IMR-90 (cell line): ENCODE results near the gene CMIP. TPM values are rescaled to one million over a fixed set of nuclear protein-coding genes. Genes with fewer than 3 reads are reported as not detected.

Source experiments
- ATAC-seq: fragments of 200-7000 bp; cut with Tn5 transposase; 2 replicates; pipeline ENCODE4 v1.9.1; 2020; ENCODE audit warnings: low read depth, mild to moderate bottlenecking, moderate library complexity
- BruUV-seq: library from RNA; stranded (reverse); fragments of 400-500 nt; replicated peaks from 2 replicates; lab custom pipeline; 2021; lab: Mats Ljungman, UMichigan
- CTCF ChIA-PET: fragments of 300-600 bp; formaldehyde crosslinking; extraction: SDS; loops from one replicate; lab custom pipeline; 2021; ENCODE audit warnings: antibody characterized with exemption; lab: Yijun Ruan, JAX
- POLR2A ChIA-PET: fragments of 300-600 bp; sonication (Branson Sonifier 250); formaldehyde crosslinking; loops from one replicate; lab custom pipeline; 2022; ENCODE audit warnings: antibody characterized with exemption; ENCODE audit not compliant: unreplicated experiment; lab: Charles Lee
- DNase-seq: peaks from one replicate; pipeline ENCODE4 v3.0.0; 2013
- H2AFZ ChIP-seq: replicated peaks from 2 replicates; pipeline ENCODE3; 2013; ENCODE audit warnings: low read length, mild to moderate bottlenecking; ENCODE audit not compliant: poor library complexity
- H2AK5ac ChIP-seq: 2 replicates; pipeline ENCODE4 v1.6.1; 2013; ENCODE audit warnings: low read depth, low read length, inconsistent platforms
- H2AK9ac ChIP-seq: replicated peaks from 2 replicates; pipeline ENCODE3; 2013; ENCODE audit warnings: mild to moderate bottlenecking, low read depth, low read length, moderate library complexity; ENCODE audit not compliant: poor library complexity
- H2BK120ac ChIP-seq: 2 replicates; pipeline ENCODE4 v1.6.1; 2013; ENCODE audit warnings: low read depth, low read length, inconsistent platforms
- H2BK15ac ChIP-seq: 3 replicates; pipeline ENCODE4 v1.6.1; 2013; ENCODE audit warnings: low read depth, low read length, inconsistent platforms
- H2BK20ac ChIP-seq: 2 replicates; pipeline ENCODE4 v1.6.1; 2013; ENCODE audit warnings: low read depth, mild to moderate bottlenecking, inconsistent platforms, low read length, moderate library complexity
- H2BK5ac ChIP-seq: 2 replicates; pipeline ENCODE4 v1.6.1; 2013; ENCODE audit warnings: mild to moderate bottlenecking, low read depth, low read length, inconsistent platforms; ENCODE audit not compliant: poor library complexity, severe bottlenecking
- H3K14ac ChIP-seq: replicated peaks from 2 replicates; pipeline ENCODE4 v1.6.1; 2013; ENCODE audit warnings: low read depth, low read length, inconsistent platforms
- H3K18ac ChIP-seq: 2 replicates; pipeline ENCODE4 v1.6.1; 2013; ENCODE audit warnings: low read depth, low read length, control low read depth
- H3K23ac ChIP-seq: 2 replicates; pipeline ENCODE4 v1.6.1; 2013; ENCODE audit warnings: low read depth, low read length, inconsistent platforms
- H3K27ac ChIP-seq: 2 replicates; pipeline ENCODE4 v1.5.1; 2013; ENCODE audit warnings: mild to moderate bottlenecking, control low read depth, low read length; ENCODE audit not compliant: insufficient read depth
- H3K27me3 ChIP-seq: 2 replicates; pipeline ENCODE4 v1.6.1; 2013; ENCODE audit warnings: low read length; ENCODE audit not compliant: control insufficient read depth, insufficient read depth
- H3K36me3 ChIP-seq: 2 replicates; pipeline ENCODE4 v1.6.1; 2013; ENCODE audit warnings: low read length, mixed read lengths; ENCODE audit not compliant: control insufficient read depth, insufficient read depth
- H3K4ac ChIP-seq: 2 replicates; pipeline ENCODE4 v1.6.1; 2013; ENCODE audit warnings: low read depth, low read length, inconsistent platforms
- H3K4me1 ChIP-seq: 2 replicates; pipeline ENCODE4 v1.6.1; 2013; ENCODE audit warnings: low read length, mixed read lengths; ENCODE audit not compliant: control insufficient read depth, insufficient read depth
- H3K4me2 ChIP-seq: 2 replicates; pipeline ENCODE4 v1.6.1; 2013; ENCODE audit warnings: low read depth, mild to moderate bottlenecking, control low read depth, low read length, moderate library complexity
- H3K4me3 ChIP-seq: 2 replicates; pipeline ENCODE4 v1.5.1; 2013; ENCODE audit warnings: low read depth, mild to moderate bottlenecking, control low read depth, low read length, moderate library complexity; ENCODE audit not compliant: insufficient read depth
- H3K56ac ChIP-seq: 2 replicates; pipeline ENCODE4 v1.6.1; 2013; ENCODE audit warnings: low read length, inconsistent platforms; ENCODE audit not compliant: insufficient read depth; ENCODE audit errors: extremely low read depth
- H3K79me1 ChIP-seq, 2 experiments: 2 replicates each; pipeline ENCODE4 v1.6.1; 2013; ENCODE audit warnings: low read length in 2 of 2, inconsistent platforms in 1 of 2, low read depth in 1 of 2
- H3K9ac ChIP-seq: 2 replicates; pipeline ENCODE4 v1.6.1; 2013; ENCODE audit warnings: low read depth, low read length, control low read depth
- H3K9me1 ChIP-seq: 2 replicates; pipeline ENCODE4 v1.6.1; 2013; ENCODE audit warnings: low read length, inconsistent platforms; ENCODE audit not compliant: insufficient read depth
- H3K9me3 ChIP-seq: 2 replicates; pipeline ENCODE4 v1.6.1; 2013; ENCODE audit warnings: low read length; ENCODE audit not compliant: control insufficient read depth, insufficient read depth
- H4K20me1 ChIP-seq: 2 replicates; pipeline ENCODE4 v1.6.1; 2013; ENCODE audit warnings: low read length, inconsistent platforms; ENCODE audit not compliant: insufficient read depth
- H4K5ac ChIP-seq: 2 replicates; pipeline ENCODE4 v1.6.1; 2013; ENCODE audit warnings: mild to moderate bottlenecking, low read depth, low read length, control low read depth
- H4K8ac ChIP-seq, 2 experiments: 2 replicates each; pipeline ENCODE4 v1.6.1; 2013; ENCODE audit warnings: low read depth in 2 of 2, low read length in 2 of 2, control low read depth in 1 of 2, inconsistent platforms in 1 of 2
- H4K91ac ChIP-seq: 2 replicates; pipeline ENCODE4 v1.6.1; 2013; ENCODE audit warnings: low read depth, low read length, inconsistent platforms; ENCODE audit not compliant: insufficient read depth
- BHLHE40 ChIP-seq: fragments of 150-350 bp; IDR thresholded peaks from 2 replicates; pipeline ENCODE4 v1.6.1; 2016; ENCODE audit warnings: mild to moderate bottlenecking, low read depth, low read length
- CEBPB ChIP-seq: IDR thresholded peaks from 2 replicates; pipeline ENCODE4 v1.6.1; 2012; ENCODE audit warnings: low read depth, low read length, improper control_type of control experiment
- CHD1 ChIP-seq: IDR thresholded peaks from 2 replicates; pipeline ENCODE4 v1.6.1; 2012; ENCODE audit warnings: low read depth, low read length, improper control_type of control experiment
- CTCF ChIP-seq: conservative IDR thresholded peaks from 2 replicates; pipeline ENCODE4 v1.5.1; 2012; ENCODE audit warnings: mild to moderate bottlenecking, low read depth, low read length, improper control_type of control experiment
- ELK1 ChIP-seq: fragments of 150-350 bp; IDR thresholded peaks from 2 replicates; pipeline ENCODE4 v1.6.1; 2016; ENCODE audit warnings: low read depth, mild to moderate bottlenecking, low read length, moderate library complexity, borderline replicate concordance
- FOS ChIP-seq: fragments of 150-350 bp; IDR thresholded peaks from 2 replicates; pipeline ENCODE4 v1.6.1; 2016; ENCODE audit warnings: low read depth, low read length
- MAFK ChIP-seq: IDR thresholded peaks from 2 replicates; pipeline ENCODE4 v1.6.1; 2012; ENCODE audit warnings: low read depth, low read length, improper control_type of control experiment
- MAZ ChIP-seq: IDR thresholded peaks from 2 replicates; pipeline ENCODE4 v1.6.1; 2012; ENCODE audit warnings: low read depth, mild to moderate bottlenecking, low read length, improper control_type of control experiment, moderate library complexity, borderline replicate concordance
- MXI1 ChIP-seq: IDR thresholded peaks from 2 replicates; pipeline ENCODE4 v1.6.1; 2012; ENCODE audit warnings: low read depth, mild to moderate bottlenecking, low read length, moderate library complexity, borderline replicate concordance
- NFE2L2 ChIP-seq: fragments of 150-350 bp; IDR thresholded peaks from 2 replicates; pipeline ENCODE4 v1.6.1; 2016; ENCODE audit warnings: low read depth, mild to moderate bottlenecking, low read length
- POLR2A ChIP-seq: IDR thresholded peaks from 2 replicates; pipeline ENCODE4 v1.6.1; 2012; ENCODE audit warnings: mild to moderate bottlenecking, low read depth, low read length
- RAD21 ChIP-seq: IDR thresholded peaks from 2 replicates; pipeline ENCODE4 v1.6.1; 2012; ENCODE audit warnings: low read length, improper control_type of control experiment
- RCOR1 ChIP-seq: IDR thresholded peaks from 2 replicates; pipeline ENCODE4 v1.6.1; 2012; ENCODE audit warnings: mild to moderate bottlenecking, low read length, improper control_type of control experiment; ENCODE audit not compliant: insufficient replicate concordance
- RFX5 ChIP-seq: IDR thresholded peaks from 2 replicates; pipeline ENCODE4 v1.8.0; 2012; ENCODE audit warnings: low read depth, mild to moderate bottlenecking, low read length, moderate library complexity
- SMC3 ChIP-seq: fragments of 150-350 bp; IDR thresholded peaks from 2 replicates; pipeline ENCODE4 v1.6.1; 2016; ENCODE audit warnings: low read depth, mild to moderate bottlenecking, antibody characterized with exemption, low read length, moderate library complexity
- USF2 ChIP-seq: fragments of 150-350 bp; IDR thresholded peaks from 2 replicates; pipeline ENCODE4 v1.6.1; 2017; ENCODE audit warnings: mild to moderate bottlenecking, antibody characterized with exemption, low read length, low read depth
- WGBS, 2 experiments: methylation state at CpG; one replicate each; pipeline versions ENCODE4 v1.1.5 to v1.1.7; 2013; ENCODE audit warnings: missing lambda C conversion rate in 2 of 2; ENCODE audit not compliant: insufficient read length in 1 of 2; ENCODE audit errors: extremely low coverage in 2 of 2; 5-methylcytosine and 5-hydroxymethylcytosine counted together
- dilution Hi-C: fragments of 300-500 bp; cut with HindIII; formaldehyde crosslinking; loops from one replicate; pipeline ENCODE4 v1.14.3; 2018; ENCODE audit warnings: low sequenced_read_pairs; ENCODE audit not compliant: unreplicated experiment
- in situ Hi-C: fragments of 300-500 bp; cut with MboI; formaldehyde crosslinking; loops from 3 replicates; pipeline ENCODE4 v1.14.3; 2019; ENCODE audit warnings: low sequenced_read_pairs, inconsistent platforms, mixed read lengths
- intact Hi-C: fragments of 100-400 bp; cut with micrococcal nuclease; formaldehyde crosslinking; loops from 2 replicates; pipeline ENCODE4 v1.10.0; 2022
- polyA plus RNA-seq, 3 experiments: library from polyadenylated mRNA; depleted of rRNA; stranded (reverse); fragments of >200 nt; gene quantifications; 2 replicates each; pipeline ENCODE4 v1.2.3, GENCODE V29; 2012; ENCODE audit warnings: low replicate concordance in 1 of 3
- total RNA-seq: library from RNA; depleted of rRNA; stranded (reverse); fragments of >200 nt; gene quantifications from 2 replicates; pipeline ENCODE4 v1.2.3, GENCODE V29; 2012

The CMIP gene
- total and polyA plus RNA-seq, 2 of the 4 experiments (the other 2 are of a cell fraction), result 3.2 to 11.6 TPM

GRCh38 chr16:81640681-81641070, 196.1 kb downstream of the CMIP start:
- no peak overlapping the region for H3K23ac ChIP-seq
- no peak overlapping the region for H3K4me3 ChIP-seq
- in situ Hi-C loops, result no loop called here
- no peak overlapping the region for H3K56ac ChIP-seq
- H3K9ac ChIP-seq, result no peak overlapping the region
- no peak for ATAC-seq
- no peak overlapping the region for H2BK5ac ChIP-seq
- no TSS peak for BruUV-seq
- DNase-seq, result no peak
- H3K27ac ChIP-seq, result no peak overlapping the region
- H2AK9ac ChIP-seq, result no peak overlapping the region
- no peak overlapping the region for H2BK20ac ChIP-seq
- no peak overlapping the region for H3K14ac ChIP-seq
- H3K27me3 ChIP-seq, result no peaks in the 10 kb centered on the region
- no peak overlapping the region for H2BK15ac ChIP-seq
- H2AK5ac ChIP-seq, result no peak overlapping the region
- ChIA-PET CTCF (no interaction called here), POLR2A (no interaction called here)
- no peak overlapping the region for H3K4me2 ChIP-seq
- WGBS, 2 experiments, result no CpG with 5 or more reads among the region's 7 CpGs
- H3K9me3 ChIP-seq, result no peaks in the 10 kb centered on the region
- no peak overlapping the region for H4K5ac ChIP-seq
- no peak overlapping the region for H3K18ac ChIP-seq
- peaks cover 5% of the 10 kb centered on the region for H3K4me1 ChIP-seq
- H3K79me1 ChIP-seq, result peaks cover 16 to 31% of the 10 kb centered on the region in 2 experiments; a peak in 3 of 4 replicates
- H3K4ac ChIP-seq, result no peak overlapping the region
- no peak overlapping the region for H2BK120ac ChIP-seq
- dilution Hi-C loops, result no loop called here
- H2AFZ ChIP-seq, result no peak overlapping the region
- TF ChIP-seq RAD21, result no peak
- no peak for TF ChIP-seq MAFK
- no peak for TF ChIP-seq SMC3
- no peak for TF ChIP-seq MAZ
- TF ChIP-seq RCOR1, result no peak
- TF ChIP-seq BHLHE40, result no peak
- TF ChIP-seq CHD1, result no peak
- TF ChIP-seq FOS, result no peak
- TF ChIP-seq MXI1, result no peak
- no peak for TF ChIP-seq NFE2L2
- no peak for TF ChIP-seq CEBPB
- TF ChIP-seq USF2, result no peak
- TF ChIP-seq CTCF, result no peak
- no peak for TF ChIP-seq ELK1
- TF ChIP-seq POLR2A, result no peak
- TF ChIP-seq RFX5, result no peak
- H4K8ac ChIP-seq, result no peak overlapping the region
- peaks cover 54% of the 10 kb centered on the region for H4K20me1 ChIP-seq
- H3K9me1 ChIP-seq, result peaks cover 4% of the 10 kb centered on the region; the same call in 1 of the 2 replicates
- intact Hi-C loops, result no loop called here
- H4K91ac ChIP-seq, result no peak overlapping the region
- peaks cover 7% of the 10 kb centered on the region; the same call in 1 of the 2 replicates for H3K36me3 ChIP-seq
